WTC11 (cell line): ENCODE measurements around the gene MIDN. TPM values are rescaled to one million over a fixed set of nuclear protein-coding genes. Genes with fewer than 3 reads are reported as not detected.

Source experiments
- ATAC-seq: fragments of 200-7000 bp; cut with Tn5 transposase; 2 replicates; pipeline ENCODE4 v1.10.0; 2021; ENCODE audit warnings: mild to moderate bottlenecking, moderate library complexity
- CTCF ChIA-PET: fragments of 300-600 bp; sonication (Branson Sonifier 250); formaldehyde crosslinking; loops from one replicate; lab custom pipeline; 2021; ENCODE audit warnings: antibody characterized with exemption; lab: Charles Lee
- POLR2A ChIA-PET: fragments of 350-600 bp; sonication (Branson Sonifier 250); formaldehyde crosslinking; loops from one replicate; lab custom pipeline; 2021; ENCODE audit warnings: antibody characterized with exemption; lab: Charles Lee
- DNase-seq: peaks from one replicate; pipeline ENCODE4 v3.0.0; 2021; ENCODE audit warnings: low spot score
- H3K27ac Mint-ChIP-seq: 2 replicates; pipeline ENCODE4 v1.8.0; 2021; ENCODE audit warnings: mixed read lengths
- H3K27me3 Mint-ChIP-seq: 2 replicates; pipeline ENCODE4 v1.8.0; 2021; ENCODE audit warnings: low read depth, mild to moderate bottlenecking, moderate library complexity, mixed read lengths
- H3K36me3 Mint-ChIP-seq: 2 replicates; pipeline ENCODE4 v1.8.0; 2021; ENCODE audit warnings: mixed read lengths
- H3K4me1 Mint-ChIP-seq: 2 replicates; pipeline ENCODE4 v1.8.0; 2022; ENCODE audit warnings: mixed read lengths
- H3K4me3 Mint-ChIP-seq: 2 replicates; pipeline ENCODE4 v1.8.0; 2021; ENCODE audit warnings: mild to moderate bottlenecking, moderate library complexity, mixed read lengths
- H3K9me3 Mint-ChIP-seq: 2 replicates; pipeline ENCODE4 v1.8.0; 2021; ENCODE audit warnings: mixed read lengths
- ATF1 ChIP-seq: sonication (generic); formaldehyde crosslinking; IDR thresholded peaks from 2 replicates; pipeline ENCODE4 v1.8.1; 2023; ENCODE audit warnings: mild to moderate bottlenecking, moderate library complexity, missing genetic modification reagents
- EMX1 ChIP-seq: fragments of 250-450 bp; sonication (Bioruptor Pico); IDR thresholded peaks from 2 replicates; pipeline ENCODE4 v1.8.0; 2021; ENCODE audit warnings: mild to moderate bottlenecking
- FOXP1 ChIP-seq: sonication (generic); formaldehyde crosslinking; IDR thresholded peaks from 2 replicates; pipeline ENCODE4 v1.8.0; 2022; ENCODE audit warnings: missing genetic modification reagents, mild to moderate bottlenecking, moderate library complexity, borderline replicate concordance
- JAZF1 ChIP-seq: fragments of 250-450 bp; sonication (Bioruptor Pico); IDR thresholded peaks from 2 replicates; pipeline ENCODE4 v1.9.0; 2021; ENCODE audit warnings: moderate library complexity, mild to moderate bottlenecking, inconsistent platforms
- KAT7 ChIP-seq: sonication (generic); formaldehyde crosslinking; IDR thresholded peaks from 2 replicates; pipeline ENCODE4 v1.8.1; 2023; ENCODE audit warnings: missing genetic modification reagents, mild to moderate bottlenecking, borderline replicate concordance
- RELA ChIP-seq: sonication (generic); formaldehyde crosslinking; IDR thresholded peaks from 2 replicates; pipeline ENCODE4 v1.8.1; 2022; ENCODE audit warnings: missing genetic modification reagents, mild to moderate bottlenecking, borderline replicate concordance
- SP1 ChIP-seq: sonication (generic); formaldehyde crosslinking; conservative IDR thresholded peaks from 2 replicates; pipeline ENCODE4 v1.8.1; 2022; ENCODE audit warnings: missing genetic modification reagents
- TCF7 ChIP-seq: sonication (generic); formaldehyde crosslinking; IDR thresholded peaks from 2 replicates; pipeline ENCODE4 v1.8.0; 2022; ENCODE audit warnings: mild to moderate bottlenecking, low read depth, missing genetic modification reagents, moderate library complexity
- ZNF121 ChIP-seq: sonication (generic); formaldehyde crosslinking; IDR thresholded peaks from 2 replicates; pipeline ENCODE4 v1.8.0; 2023; ENCODE audit warnings: missing genetic modification reagents
- ZNF219 ChIP-seq: sonication (generic); formaldehyde crosslinking; IDR thresholded peaks from 2 replicates; pipeline ENCODE4 v1.8.0; 2023; ENCODE audit warnings: missing genetic modification reagents, mild to moderate bottlenecking, borderline replicate concordance
- ZNF263 ChIP-seq: sonication (generic); formaldehyde crosslinking; IDR thresholded peaks from 2 replicates; pipeline ENCODE4 v1.8.1; 2022; ENCODE audit warnings: low read depth, mild to moderate bottlenecking, moderate library complexity, missing genetic modification reagents
- ZNF396 ChIP-seq: fragments of 250-450 bp; sonication (Bioruptor Pico); IDR thresholded peaks from 2 replicates; pipeline ENCODE4 v1.8.0; 2021; ENCODE audit warnings: mild to moderate bottlenecking, moderate library complexity, borderline replicate concordance
- ZNF671 ChIP-seq: fragments of 250-450 bp; sonication (Bioruptor Pico); IDR thresholded peaks from 2 replicates; pipeline ENCODE4 v1.8.0; 2021; ENCODE audit warnings: mild to moderate bottlenecking
- total RNA-seq: library from RNA; stranded (reverse); gene quantifications from 3 replicates; pipeline ENCODE4 v1.2.3, GENCODE V29; 2021
- TF ChIP-seq, protein P1 (sequence below): sonication (generic); formaldehyde crosslinking; IDR thresholded peaks from 2 replicates; pipeline ENCODE4 v1.8.0; 2023; ENCODE audit warnings: mild to moderate bottlenecking, missing genetic modification reagents
- TF ChIP-seq, protein P2 (sequence below): fragments of 250-450 bp; sonication (Bioruptor Pico); conservative IDR thresholded peaks from 2 replicates; pipeline ENCODE4 v1.9.0; 2021; ENCODE audit warnings: mild to moderate bottlenecking
- TF ChIP-seq, protein P3 (sequence below): sonication (generic); formaldehyde crosslinking; IDR thresholded peaks from 2 replicates; pipeline ENCODE4 v1.8.0; 2022; ENCODE audit warnings: mild to moderate bottlenecking, missing genetic modification reagents
- TF ChIP-seq, protein P4 (sequence below): sonication (generic); formaldehyde crosslinking; IDR thresholded peaks from 2 replicates; pipeline ENCODE4 v1.8.1; 2023; ENCODE audit warnings: mild to moderate bottlenecking, missing genetic modification reagents, borderline replicate concordance
- TF ChIP-seq, protein P5 (sequence below): fragments of 250-450 bp; sonication (Bioruptor Pico); IDR thresholded peaks from 2 replicates; pipeline ENCODE4 v2.1.2; 2022; ENCODE audit warnings: mild to moderate bottlenecking, moderate library complexity
- TF ChIP-seq, protein P6 (sequence below): sonication (generic); formaldehyde crosslinking; IDR thresholded peaks from 2 replicates; pipeline ENCODE4 v1.8.1; 2023; ENCODE audit warnings: mild to moderate bottlenecking, missing genetic modification reagents, moderate library complexity
- TF ChIP-seq, protein P7 (sequence below): sonication (generic); formaldehyde crosslinking; IDR thresholded peaks from 2 replicates; pipeline ENCODE4 v1.8.1; 2022; ENCODE audit warnings: missing genetic modification reagents, borderline replicate concordance

MIDN gene
- total RNA-seq, 1 experiment from 2014 or later = 189 TPM

DNA sequence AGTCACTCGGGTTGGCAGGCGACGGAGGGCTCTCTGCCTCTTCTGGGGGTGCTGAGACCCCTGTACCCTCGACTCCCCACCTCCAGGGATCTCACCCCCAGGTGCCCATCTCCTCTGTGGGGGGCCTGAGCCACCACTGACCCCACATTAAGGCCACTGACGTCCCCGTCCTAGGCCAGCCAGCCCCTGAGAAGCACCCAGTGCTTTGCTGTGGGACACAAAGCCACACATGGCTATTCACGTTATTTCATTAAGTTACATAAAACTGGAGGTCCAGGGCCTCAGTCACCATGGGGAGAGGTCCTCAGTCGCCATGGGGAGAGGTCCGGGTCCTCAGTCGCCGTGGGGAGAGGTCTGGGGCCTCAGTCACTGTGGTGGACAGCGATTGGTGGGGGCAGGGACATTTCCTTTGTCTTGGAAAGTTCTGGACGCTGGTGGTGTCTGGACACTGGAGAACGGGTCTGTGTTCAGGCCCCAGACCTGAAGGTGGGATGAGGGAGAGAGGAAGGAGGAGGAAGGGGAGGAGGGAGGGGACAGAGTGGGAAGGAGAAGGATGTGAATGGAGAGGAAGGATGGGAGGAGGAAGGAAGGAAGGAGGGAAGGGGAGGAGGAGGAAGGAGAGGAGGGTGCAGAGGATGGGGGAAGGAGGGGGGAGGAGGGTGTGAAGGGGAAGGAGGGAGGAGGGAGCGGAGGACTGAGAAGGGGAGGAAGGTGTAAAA, 33.3 kb downstream of the MIDN start:
- no peaks in the 10 kb centered on the region for H3K9me3 Mint-ChIP-seq
- ChIA-PET CTCF (interaction anchor here (0.8 kb wide), 1 partner anchor 34 kb away, joined by 3 read pairs; no protein-coding TSS in a partner anchor), POLR2A (no interaction called here)
- H3K27me3 Mint-ChIP-seq = peaks cover 19% of the 10 kb centered on the region
- H3K36me3 Mint-ChIP-seq = 0 out of 2 replicates have a peak, but pooled peaks cover 2% of the 10 kb centered on the region
- no peak overlapping the region for H3K4me3 Mint-ChIP-seq
- peaks cover 15% of the 10 kb centered on the region for H3K4me1 Mint-ChIP-seq
- H3K27ac Mint-ChIP-seq = no peak overlapping the region
- DNase-seq = no peak
- ATAC-seq = no peak
- TF ChIP-seq, protein P1, sequence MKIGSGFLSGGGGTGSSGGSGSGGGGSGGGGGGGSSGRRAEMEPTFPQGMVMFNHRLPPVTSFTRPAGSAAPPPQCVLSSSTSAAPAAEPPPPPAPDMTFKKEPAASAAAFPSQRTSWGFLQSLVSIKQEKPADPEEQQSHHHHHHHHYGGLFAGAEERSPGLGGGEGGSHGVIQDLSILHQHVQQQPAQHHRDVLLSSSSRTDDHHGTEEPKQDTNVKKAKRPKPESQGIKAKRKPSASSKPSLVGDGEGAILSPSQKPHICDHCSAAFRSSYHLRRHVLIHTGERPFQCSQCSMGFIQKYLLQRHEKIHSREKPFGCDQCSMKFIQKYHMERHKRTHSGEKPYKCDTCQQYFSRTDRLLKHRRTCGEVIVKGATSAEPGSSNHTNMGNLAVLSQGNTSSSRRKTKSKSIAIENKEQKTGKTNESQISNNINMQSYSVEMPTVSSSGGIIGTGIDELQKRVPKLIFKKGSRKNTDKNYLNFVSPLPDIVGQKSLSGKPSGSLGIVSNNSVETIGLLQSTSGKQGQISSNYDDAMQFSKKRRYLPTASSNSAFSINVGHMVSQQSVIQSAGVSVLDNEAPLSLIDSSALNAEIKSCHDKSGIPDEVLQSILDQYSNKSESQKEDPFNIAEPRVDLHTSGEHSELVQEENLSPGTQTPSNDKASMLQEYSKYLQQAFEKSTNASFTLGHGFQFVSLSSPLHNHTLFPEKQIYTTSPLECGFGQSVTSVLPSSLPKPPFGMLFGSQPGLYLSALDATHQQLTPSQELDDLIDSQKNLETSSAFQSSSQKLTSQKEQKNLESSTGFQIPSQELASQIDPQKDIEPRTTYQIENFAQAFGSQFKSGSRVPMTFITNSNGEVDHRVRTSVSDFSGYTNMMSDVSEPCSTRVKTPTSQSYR = no peak
- TF ChIP-seq ZNF671 (CRISPR knock-in tag) = no peak
- TF ChIP-seq JAZF1 (CRISPR knock-in tag) = no peak
- no peak for TF ChIP-seq EMX1 (CRISPR knock-in tag)
- TF ChIP-seq, protein P2, sequence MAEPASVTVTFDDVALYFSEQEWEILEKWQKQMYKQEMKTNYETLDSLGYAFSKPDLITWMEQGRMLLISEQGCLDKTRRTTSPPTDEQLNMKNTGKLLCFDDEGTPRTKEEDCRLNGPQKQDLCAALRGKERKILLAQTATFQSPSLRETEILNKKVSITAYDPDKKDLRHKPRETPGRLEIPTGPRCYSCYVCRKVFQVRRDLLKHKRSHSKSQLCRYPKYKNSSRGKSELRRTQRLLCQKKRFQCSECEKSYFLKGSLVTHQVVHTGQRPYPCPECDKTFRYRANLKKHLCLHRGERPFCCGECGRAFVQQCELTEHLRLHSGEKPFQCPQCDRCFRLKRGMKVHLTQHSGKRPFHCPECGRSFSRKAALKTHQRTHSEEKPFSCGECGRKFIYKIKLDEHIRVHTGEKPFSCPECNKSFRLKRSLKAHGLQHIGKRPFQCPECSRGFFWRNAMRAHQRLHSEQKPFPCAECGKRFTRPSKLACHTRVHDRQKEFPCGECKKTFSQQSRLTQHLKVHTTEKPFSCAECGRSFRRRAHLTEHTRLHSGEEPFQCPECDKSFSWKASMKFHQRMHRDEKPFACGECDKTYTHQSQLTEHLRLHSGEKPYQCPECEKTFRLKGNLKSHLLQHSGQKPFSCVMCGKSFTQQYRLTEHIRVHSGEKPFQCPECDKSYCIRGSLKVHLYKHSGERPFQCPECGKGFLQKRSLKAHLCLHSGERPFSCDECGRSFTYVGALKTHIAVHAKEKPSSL (CRISPR knock-in tag) = no peak
- no peak for TF ChIP-seq RELA (CRISPR knock-in tag)
- TF ChIP-seq ATF1 = no peak
- TF ChIP-seq FOXP1 (CRISPR knock-in tag) = no peak
- TF ChIP-seq, protein P3, sequence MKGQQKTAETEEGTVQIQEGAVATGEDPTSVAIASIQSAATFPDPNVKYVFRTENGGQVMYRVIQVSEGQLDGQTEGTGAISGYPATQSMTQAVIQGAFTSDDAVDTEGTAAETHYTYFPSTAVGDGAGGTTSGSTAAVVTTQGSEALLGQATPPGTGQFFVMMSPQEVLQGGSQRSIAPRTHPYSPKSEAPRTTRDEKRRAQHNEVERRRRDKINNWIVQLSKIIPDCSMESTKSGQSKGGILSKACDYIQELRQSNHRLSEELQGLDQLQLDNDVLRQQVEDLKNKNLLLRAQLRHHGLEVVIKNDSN (CRISPR knock-in tag) = no peak
- TF ChIP-seq, protein P4, sequence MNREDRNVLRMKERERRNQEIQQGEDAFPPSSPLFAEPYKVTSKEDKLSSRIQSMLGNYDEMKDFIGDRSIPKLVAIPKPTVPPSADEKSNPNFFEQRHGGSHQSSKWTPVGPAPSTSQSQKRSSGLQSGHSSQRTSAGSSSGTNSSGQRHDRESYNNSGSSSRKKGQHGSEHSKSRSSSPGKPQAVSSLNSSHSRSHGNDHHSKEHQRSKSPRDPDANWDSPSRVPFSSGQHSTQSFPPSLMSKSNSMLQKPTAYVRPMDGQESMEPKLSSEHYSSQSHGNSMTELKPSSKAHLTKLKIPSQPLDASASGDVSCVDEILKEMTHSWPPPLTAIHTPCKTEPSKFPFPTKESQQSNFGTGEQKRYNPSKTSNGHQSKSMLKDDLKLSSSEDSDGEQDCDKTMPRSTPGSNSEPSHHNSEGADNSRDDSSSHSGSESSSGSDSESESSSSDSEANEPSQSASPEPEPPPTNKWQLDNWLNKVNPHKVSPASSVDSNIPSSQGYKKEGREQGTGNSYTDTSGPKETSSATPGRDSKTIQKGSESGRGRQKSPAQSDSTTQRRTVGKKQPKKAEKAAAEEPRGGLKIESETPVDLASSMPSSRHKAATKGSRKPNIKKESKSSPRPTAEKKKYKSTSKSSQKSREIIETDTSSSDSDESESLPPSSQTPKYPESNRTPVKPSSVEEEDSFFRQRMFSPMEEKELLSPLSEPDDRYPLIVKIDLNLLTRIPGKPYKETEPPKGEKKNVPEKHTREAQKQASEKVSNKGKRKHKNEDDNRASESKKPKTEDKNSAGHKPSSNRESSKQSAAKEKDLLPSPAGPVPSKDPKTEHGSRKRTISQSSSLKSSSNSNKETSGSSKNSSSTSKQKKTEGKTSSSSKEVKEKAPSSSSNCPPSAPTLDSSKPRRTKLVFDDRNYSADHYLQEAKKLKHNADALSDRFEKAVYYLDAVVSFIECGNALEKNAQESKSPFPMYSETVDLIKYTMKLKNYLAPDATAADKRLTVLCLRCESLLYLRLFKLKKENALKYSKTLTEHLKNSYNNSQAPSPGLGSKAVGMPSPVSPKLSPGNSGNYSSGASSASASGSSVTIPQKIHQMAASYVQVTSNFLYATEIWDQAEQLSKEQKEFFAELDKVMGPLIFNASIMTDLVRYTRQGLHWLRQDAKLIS (CRISPR knock-in tag) = no peak
- no peak for TF ChIP-seq ZNF219 (CRISPR knock-in tag)
- no peak for TF ChIP-seq TCF7 (CRISPR knock-in tag)
- no peak for TF ChIP-seq SP1 (CRISPR knock-in tag)
- no peak for TF ChIP-seq ZNF121 (CRISPR knock-in tag)
- TF ChIP-seq, protein P5, sequence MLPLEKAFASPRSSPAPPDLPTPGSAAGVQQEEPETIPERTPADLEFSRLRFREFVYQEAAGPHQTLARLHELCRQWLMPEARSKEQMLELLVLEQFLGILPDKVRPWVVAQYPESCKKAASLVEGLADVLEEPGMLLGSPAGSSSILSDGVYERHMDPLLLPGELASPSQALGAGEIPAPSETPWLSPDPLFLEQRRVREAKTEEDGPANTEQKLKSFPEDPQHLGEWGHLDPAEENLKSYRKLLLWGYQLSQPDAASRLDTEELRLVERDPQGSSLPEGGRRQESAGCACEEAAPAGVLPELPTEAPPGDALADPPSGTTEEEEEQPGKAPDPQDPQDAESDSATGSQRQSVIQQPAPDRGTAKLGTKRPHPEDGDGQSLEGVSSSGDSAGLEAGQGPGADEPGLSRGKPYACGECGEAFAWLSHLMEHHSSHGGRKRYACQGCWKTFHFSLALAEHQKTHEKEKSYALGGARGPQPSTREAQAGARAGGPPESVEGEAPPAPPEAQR = no peak
- no peak for TF ChIP-seq KAT7
- TF ChIP-seq, protein P6, sequence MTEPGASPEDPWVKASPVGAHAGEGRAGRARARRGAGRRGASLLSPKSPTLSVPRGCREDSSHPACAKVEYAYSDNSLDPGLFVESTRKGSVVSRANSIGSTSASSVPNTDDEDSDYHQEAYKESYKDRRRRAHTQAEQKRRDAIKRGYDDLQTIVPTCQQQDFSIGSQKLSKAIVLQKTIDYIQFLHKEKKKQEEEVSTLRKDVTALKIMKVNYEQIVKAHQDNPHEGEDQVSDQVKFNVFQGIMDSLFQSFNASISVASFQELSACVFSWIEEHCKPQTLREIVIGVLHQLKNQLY (CRISPR knock-in tag) = no peak
- TF ChIP-seq ZNF396 = no peak
- TF ChIP-seq ZNF263 = no peak
- TF ChIP-seq, protein P7, sequence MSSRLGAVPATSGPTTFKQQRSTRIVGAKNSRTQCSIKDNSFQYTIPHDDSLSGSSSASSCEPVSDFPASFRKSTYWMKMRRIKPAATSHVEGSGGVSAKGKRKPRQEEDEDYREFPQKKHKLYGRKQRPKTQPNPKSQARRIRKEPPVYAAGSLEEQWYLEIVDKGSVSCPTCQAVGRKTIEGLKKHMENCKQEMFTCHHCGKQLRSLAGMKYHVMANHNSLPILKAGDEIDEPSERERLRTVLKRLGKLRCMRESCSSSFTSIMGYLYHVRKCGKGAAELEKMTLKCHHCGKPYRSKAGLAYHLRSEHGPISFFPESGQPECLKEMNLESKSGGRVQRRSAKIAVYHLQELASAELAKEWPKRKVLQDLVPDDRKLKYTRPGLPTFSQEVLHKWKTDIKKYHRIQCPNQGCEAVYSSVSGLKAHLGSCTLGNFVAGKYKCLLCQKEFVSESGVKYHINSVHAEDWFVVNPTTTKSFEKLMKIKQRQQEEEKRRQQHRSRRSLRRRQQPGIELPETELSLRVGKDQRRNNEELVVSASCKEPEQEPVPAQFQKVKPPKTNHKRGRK (CRISPR knock-in tag) = no peak
- TF ChIP-seq, all 79 proteins: peak for 0
